ENCODE results near the gene FASTKD2. TPM values are rescaled to one million over a fixed set of nuclear protein-coding genes. Genes with fewer than 3 reads are reported as not detected.

The FASTKD2 gene
- total RNA-seq, 1 experiment from 2014 or later, result 41.4 TPM

DNA sequence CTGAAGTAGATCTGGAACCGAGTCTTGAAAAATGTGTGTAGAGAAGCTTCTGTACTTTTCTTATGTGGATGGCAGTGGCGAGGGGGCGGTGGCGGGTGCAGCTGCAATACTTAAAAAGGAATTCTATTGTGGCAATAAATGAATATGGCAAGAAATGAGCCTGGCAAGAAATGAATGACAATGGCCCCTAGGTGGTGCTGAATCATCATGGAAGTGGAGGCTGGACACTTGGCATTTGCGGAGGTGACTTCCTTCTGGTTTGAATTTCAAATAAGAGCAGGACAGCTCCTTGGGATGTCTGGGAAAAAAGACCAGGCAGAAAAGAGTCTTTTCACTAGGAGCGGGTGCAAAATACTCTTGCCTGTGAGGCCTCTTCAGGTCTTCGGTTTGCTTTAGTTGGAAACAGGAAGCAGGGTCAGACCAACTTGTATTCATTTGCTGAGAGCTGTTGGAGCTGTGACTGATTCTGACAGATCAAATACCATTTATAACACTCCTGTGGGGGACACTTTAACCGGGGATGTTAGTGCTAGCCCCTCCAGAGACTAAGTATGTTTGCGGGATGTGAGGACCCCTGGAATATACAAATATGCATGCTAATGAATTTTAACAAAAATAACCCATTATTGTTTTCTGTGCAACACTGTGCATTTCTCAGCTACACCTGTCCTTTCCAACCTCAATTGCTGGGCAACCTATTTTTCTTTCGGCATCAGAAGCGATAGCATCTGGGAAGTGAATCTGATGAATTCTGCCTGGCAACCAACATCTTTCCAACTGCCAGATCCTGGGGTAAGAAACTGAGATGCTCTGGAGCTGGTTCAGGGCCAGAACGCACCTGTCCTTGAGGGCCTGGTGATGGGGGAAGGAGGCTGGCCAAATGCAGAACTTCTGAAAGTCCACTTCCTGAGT is 35.4 kb downstream of the FASTKD2 start:
- no TSS peak for BruUV-seq (replicated peaks)
- peak; percentile 82 for DNase-seq
- H3K79me2 ChIP-seq (ENCODE audit: low read length), result no peaks in the 10 kb centered on the region
- ChIA-PET CTCF (interaction anchor here (0.6 to 1.1 kb wide), 3 partner anchors 10 to 40 kb away, joined by 4 to 5 read pairs (median 4); no protein-coding TSS in a partner anchor), POLR2A (ENCODE audit: unreplicated experiment) (no interaction called here)
- H3K36me3 ChIP-seq (ENCODE audit: low read depth, low read length), result no peaks in the 10 kb centered on the region
- H3K4me2 ChIP-seq (ENCODE audit: low read length), result no peak overlapping the region
- H3K27me3 ChIP-seq (ENCODE audit: low read length), result no peaks in the 10 kb centered on the region
- H3F3A ChIP-seq (ENCODE audit: low read length, unreplicated experiment), result no peaks in the 10 kb centered on the region
- H4K20me1 ChIP-seq (ENCODE audit: low read length), result no peaks in the 10 kb centered on the region
- H3K9ac ChIP-seq (ENCODE audit: low read length), result no peak overlapping the region
- intact Hi-C loops (cut with micrococcal nuclease), result loop anchor here (1.0 to 10.0 kb wide), 6 partner anchors 181 to 934 kb away; partner anchors contain the start of genes KLF7 and METTL21A
- ATAC-seq, result peak; percentile 84
- TF ChIP-seq EZH2 (IDR thresholded peaks at IDR 0.05; ENCODE audit: low read length, unreplicated experiment) (no peak), EZH2phosphoT487 (IDR thresholded peaks at IDR 0.05; ENCODE audit: borderline replicate concordance, low read length) (no peak)
- TF ChIP-seq, protein P1, sequence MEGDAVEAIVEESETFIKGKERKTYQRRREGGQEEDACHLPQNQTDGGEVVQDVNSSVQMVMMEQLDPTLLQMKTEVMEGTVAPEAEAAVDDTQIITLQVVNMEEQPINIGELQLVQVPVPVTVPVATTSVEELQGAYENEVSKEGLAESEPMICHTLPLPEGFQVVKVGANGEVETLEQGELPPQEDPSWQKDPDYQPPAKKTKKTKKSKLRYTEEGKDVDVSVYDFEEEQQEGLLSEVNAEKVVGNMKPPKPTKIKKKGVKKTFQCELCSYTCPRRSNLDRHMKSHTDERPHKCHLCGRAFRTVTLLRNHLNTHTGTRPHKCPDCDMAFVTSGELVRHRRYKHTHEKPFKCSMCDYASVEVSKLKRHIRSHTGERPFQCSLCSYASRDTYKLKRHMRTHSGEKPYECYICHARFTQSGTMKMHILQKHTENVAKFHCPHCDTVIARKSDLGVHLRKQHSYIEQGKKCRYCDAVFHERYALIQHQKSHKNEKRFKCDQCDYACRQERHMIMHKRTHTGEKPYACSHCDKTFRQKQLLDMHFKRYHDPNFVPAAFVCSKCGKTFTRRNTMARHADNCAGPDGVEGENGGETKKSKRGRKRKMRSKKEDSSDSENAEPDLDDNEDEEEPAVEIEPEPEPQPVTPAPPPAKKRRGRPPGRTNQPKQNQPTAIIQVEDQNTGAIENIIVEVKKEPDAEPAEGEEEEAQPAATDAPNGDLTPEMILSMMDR (conservative IDR thresholded peaks at IDR 0.05; ENCODE audit: low read depth, low read length), result peak; percentile 89
- H2AFZ ChIP-seq (ENCODE audit: low read length), result no peak overlapping the region
- no peak overlapping the region for H3K27ac ChIP-seq (ENCODE audit: low read length)
- no peak overlapping the region for H3K4me3 ChIP-seq (ENCODE audit: low read length)
- 0 out of 2 replicates have a peak, but pooled peaks cover 6% of the 10 kb centered on the region for H3K4me1 ChIP-seq (ENCODE audit: insufficient read depth, low read length)
- H3K9me2 ChIP-seq (replicated peaks; ENCODE audit: low read length), result no peaks in the 10 kb centered on the region
- no peaks in the 10 kb centered on the region for H3K9me3 ChIP-seq (ENCODE audit: low read length)

DNA sequence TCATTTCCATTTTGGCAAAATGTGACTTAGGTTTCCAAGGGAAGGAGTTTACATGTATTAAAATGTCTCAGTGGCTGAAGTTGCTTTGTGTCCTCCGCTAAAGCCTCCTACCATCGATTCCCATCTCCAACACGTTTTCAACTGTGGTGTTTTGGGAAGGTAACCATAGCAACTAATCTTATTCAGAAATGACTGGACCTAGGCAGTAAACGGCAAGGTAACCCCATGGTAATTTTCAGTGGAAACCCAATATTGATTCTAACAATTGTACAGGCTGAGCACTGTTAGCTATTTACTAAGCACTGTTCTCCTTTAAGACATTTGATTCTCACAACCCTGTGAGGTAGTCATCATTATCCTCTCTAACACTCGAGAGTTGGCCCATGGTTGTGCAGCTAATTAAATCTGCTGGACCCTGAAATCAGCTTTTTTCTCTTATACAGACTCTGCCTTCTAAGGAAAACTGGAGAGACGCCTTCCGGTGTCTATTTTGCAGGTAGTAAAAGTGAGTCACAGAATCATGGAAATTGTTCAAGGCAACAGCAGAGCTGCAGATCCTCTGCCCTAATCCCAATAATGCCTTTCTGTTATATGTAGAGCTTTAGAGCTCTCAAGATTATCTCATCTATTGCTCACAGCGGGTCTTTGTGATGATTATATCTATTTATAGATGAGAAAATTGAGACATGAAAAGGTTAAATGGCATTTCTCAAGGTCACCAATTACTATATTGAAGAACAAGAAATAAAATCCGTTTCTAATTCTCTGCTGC is 36.2 kb downstream of the FASTKD2 start:
- Histone ChIP-seq H3K36me3 (ENCODE audit: low read depth, low read length) (no peaks in the 10 kb centered on the region), H3F3A (ENCODE audit: low read length, unreplicated experiment) (no peaks in the 10 kb centered on the region), H3K9me3 (ENCODE audit: low read length) (no peaks in the 10 kb centered on the region), H4K20me1 (ENCODE audit: low read length) (no peaks in the 10 kb centered on the region), H3K9me2 (replicated peaks; ENCODE audit: low read length) (no peaks in the 10 kb centered on the region), H2AFZ (ENCODE audit: low read length) (no peak overlapping the region), H3K79me2 (ENCODE audit: low read length) (no peaks in the 10 kb centered on the region), H3K27me3 (ENCODE audit: low read length) (no peaks in the 10 kb centered on the region), H3K4me2 (ENCODE audit: low read length) (no peak overlapping the region), H3K9ac (ENCODE audit: low read length) (no peak overlapping the region), H3K27ac (ENCODE audit: low read length) (no peak overlapping the region), H3K4me3 (ENCODE audit: low read length) (no peak overlapping the region), H3K4me1 (ENCODE audit: insufficient read depth, low read length) (peaks cover 15% of the 10 kb centered on the region; the same call in 1 of the 2 replicates)
- no TSS peak for BruUV-seq (replicated peaks)
- no peak for DNase-seq
- intact Hi-C loops (cut with micrococcal nuclease), result loop anchor here (10.0 kb wide), 4 partner anchors 363 to 933 kb away; partner anchors contain the start of genes KLF7 and METTL21A
- POLR2A ChIA-PET (ENCODE audit: unreplicated experiment), result no interaction called here
- TF ChIP-seq, protein P1 (conservative IDR thresholded peaks at IDR 0.05; ENCODE audit: low read depth, low read length), result no peak
- TF ChIP-seq EZH2 (IDR thresholded peaks at IDR 0.05; ENCODE audit: low read length, unreplicated experiment) (no peak), EZH2phosphoT487 (IDR thresholded peaks at IDR 0.05; ENCODE audit: borderline replicate concordance, low read length) (no peak)
- no peak for ATAC-seq
- CTCF ChIA-PET, result no interaction called here
